Fibroblast of mammary gland (primary cell): ENCODE results near the gene ODAD3.
A peak's percentile ranks its signal among the peaks of the same experiment; 100 is the strongest.

ENCODE experiments used
- DNase-seq: peaks from one replicate; pipeline ENCODE4 v3.0.0-alpha.2; 2010; ENCODE audit warnings: low read depth
- H3K4me3 ChIP-seq: 2 replicates; pipeline ENCODE4 v1.5.1; 2011; ENCODE audit warnings: low read depth, mild to moderate bottlenecking, low read length, moderate library complexity; ENCODE audit not compliant: control insufficient read depth
- CTCF ChIP-seq: conservative IDR thresholded peaks from 2 replicates; pipeline ENCODE4 v1.5.1; 2011; ENCODE audit warnings: low read depth, low read length, inconsistent platforms; ENCODE audit not compliant: control insufficient read depth, insufficient read depth

Gene ODAD3

DNA sequence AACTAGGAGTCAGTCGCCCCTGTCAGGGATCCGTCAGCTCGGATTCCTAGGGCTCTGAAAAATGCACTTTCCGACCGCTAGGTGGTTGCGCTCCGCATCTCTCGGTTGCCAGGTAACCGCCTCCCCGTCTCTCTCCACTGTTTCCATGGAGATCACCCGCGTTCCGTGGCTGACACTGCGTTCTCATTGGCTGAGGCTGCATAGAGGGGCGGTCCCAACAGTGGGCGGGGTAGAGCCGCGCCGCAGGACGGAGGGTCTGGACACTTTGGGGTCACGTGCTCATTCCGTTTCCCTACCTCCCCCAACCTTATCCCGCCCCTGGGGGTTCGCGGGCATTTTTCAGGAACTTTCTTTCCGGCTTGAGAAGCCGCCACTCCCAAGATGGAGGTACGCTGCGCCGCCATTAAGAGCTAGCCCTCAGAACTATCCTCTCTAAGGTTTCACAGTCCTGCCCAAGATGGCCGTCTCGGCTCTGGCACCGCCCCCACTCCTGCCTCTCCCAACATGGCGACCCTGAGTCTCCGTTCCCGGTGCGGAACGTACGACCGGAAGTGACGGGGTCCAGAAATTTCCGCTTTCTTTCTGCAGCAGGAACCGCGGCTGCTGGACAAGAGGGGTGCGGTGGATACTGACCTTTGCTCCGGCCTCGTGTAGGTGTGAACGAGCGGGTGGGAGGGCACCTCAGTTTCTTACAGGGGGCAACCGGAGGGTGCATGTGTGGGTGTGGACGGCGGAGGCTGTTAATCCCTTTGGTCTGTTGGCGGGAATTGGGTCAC lies at the start of gene ODAD3, which contains the start of gene PRKCSH:
Gene ODAD3 (minus strand): TSS at position 65 of the 776 bp plus-strand sequence. CDS start 105 bp downstream, outside the sequence.
Gene PRKCSH (plus strand): TSS at position 579 of the 776 bp plus-strand sequence. CDS start 483 bp downstream, outside the sequence.
- H3K4me3 ChIP-seq, result peak within 1 kb of the TSS; percentile 96
- DNase-seq, result peak; percentile 99
- TF ChIP-seq CTCF, result peak; percentile 85

GRCh38 chr19:11483366-11484111 lies 48.6 kb upstream of the ODAD3 start:
- no peak for DNase-seq
- TF ChIP-seq CTCF, result no peak
- H3K4me3 ChIP-seq, result no peak overlapping the region

GRCh38 chr19:11482384-11483050 lies 47.6 kb upstream of the ODAD3 start:
- DNase-seq, result peak; percentile 70
- peak overlapping the region; percentile 21 for H3K4me3 ChIP-seq
- TF ChIP-seq CTCF, result peak; percentile 44

DNA sequence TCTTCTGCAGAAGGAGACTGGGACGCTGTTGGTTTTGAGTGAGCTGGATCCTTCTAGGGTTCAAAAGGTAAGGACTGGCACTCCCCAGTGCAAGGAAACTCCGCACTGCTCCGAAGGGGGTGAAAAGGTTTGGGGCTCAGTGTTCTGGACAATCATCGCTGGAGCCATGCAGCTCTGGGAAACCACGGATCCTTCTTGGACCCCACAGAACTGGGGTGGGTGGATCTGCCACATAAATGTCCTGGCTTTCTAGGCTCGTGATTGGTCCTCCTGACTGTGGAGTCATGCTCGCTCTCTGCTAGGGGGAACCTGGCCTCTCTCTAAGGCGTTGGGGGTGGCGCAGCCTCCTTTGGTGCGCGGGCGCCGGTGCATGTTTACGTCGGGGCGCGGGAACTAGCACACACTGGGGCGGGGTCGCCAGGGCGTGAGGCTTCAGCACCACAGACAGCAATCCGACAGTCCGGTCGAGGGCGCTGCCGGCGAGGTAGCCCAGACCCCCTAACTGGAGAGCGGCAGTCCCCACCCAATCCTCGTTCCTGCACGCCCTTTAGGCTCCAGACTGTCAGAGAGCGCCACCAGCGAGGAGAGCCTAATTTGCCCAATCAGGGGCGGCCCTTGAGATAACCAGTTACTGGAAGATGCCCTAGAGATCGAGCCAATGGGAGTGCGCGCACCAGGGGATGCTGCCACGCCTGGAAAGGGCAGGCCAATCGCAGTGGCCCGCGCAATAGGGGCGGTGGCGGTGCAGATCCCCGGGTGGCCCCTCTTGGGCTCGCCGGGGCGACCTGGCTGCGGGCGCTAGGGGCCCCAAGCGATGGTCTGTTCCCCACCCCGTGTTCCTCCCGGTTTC lies 46.8 kb upstream of the ODAD3 start:
- peak; percentile 81 for DNase-seq
- H3K4me3 ChIP-seq, result peak overlapping the region; percentile 21
- TF ChIP-seq CTCF, result no peak

GRCh38 chr19:11480715-11481533 lies 46.0 kb upstream of the ODAD3 start, which contains the start of gene ELAVL3:
Gene ELAVL3 (minus strand): TSS chr19:11481046. CDS start chr19:11480608, 438 bp downstream.
- H3K4me3 ChIP-seq, result no peak within 1 kb of the TSS
- no peak for TF ChIP-seq CTCF
- DNase-seq, result no peak
